Lung (tissue), 12 donors: ENCODE results near the gene ARSB. TPM values are rescaled to one million over a fixed set of nuclear protein-coding genes. Genes with fewer than 3 reads are reported as not detected.
A peak's percentile ranks its signal among the peaks of the same experiment; 100 is the strongest.

Experiments
- ATAC-seq: fragments of 200-7000 bp; cut with Tn5 transposase; one replicate; pipeline ENCODE4 v1.9.1; 2020; ENCODE audit warnings: moderate number of reproducible peaks; ENCODE audit not compliant: insufficient read depth, low FRiP score
- DNase-seq, 3 donors: peaks; one replicate each; pipeline ENCODE4 v3.0.0-alpha.2; 2013 to 2017
- H3K27ac ChIP-seq, 2 donors: one replicate each; pipeline ENCODE4 v1.5.1; 2013; ENCODE audit warnings: mild to moderate bottlenecking in 2 of 2, moderate library complexity in 2 of 2, control low read depth in 1 of 2, inconsistent platforms in 1 of 2, low read depth in 1 of 2, low read length in 1 of 2
- H3K27me3 ChIP-seq, 3 donors: one replicate each; pipeline ENCODE4 v1.5.1; 2013; ENCODE audit warnings: low read length in 2 of 3; ENCODE audit not compliant: control insufficient read depth in 3 of 3, insufficient read depth in 3 of 3
- H3K36me3 ChIP-seq, 4 donors: one replicate each; pipeline ENCODE4 v1.5.1; 2013; ENCODE audit warnings: low read length in 4 of 4, mild to moderate bottlenecking in 1 of 4, moderate library complexity in 1 of 4; ENCODE audit not compliant: control insufficient read depth in 4 of 4, insufficient read depth in 4 of 4
- H3K4me1 ChIP-seq, 5 donors: one replicate each; pipeline ENCODE4 v1.5.1; 2013; ENCODE audit warnings: low read length in 5 of 5, mild to moderate bottlenecking in 2 of 5, moderate library complexity in 1 of 5; ENCODE audit not compliant: control insufficient read depth in 5 of 5, insufficient read depth in 5 of 5
- H3K4me3 ChIP-seq: one replicate; pipeline ENCODE4 v1.5.1; 2013; ENCODE audit warnings: mild to moderate bottlenecking, control low read depth, moderate library complexity
- H3K9ac ChIP-seq, 2 donors: one replicate each; pipeline ENCODE4 v1.5.1; 2013; ENCODE audit warnings: low read length in 2 of 2, control low read depth in 1 of 2; ENCODE audit not compliant: insufficient read depth in 1 of 2
- H3K9me3 ChIP-seq, 4 donors: one replicate each; pipeline ENCODE4 v1.5.1; 2013; ENCODE audit warnings: low read length in 3 of 4, mild to moderate bottlenecking in 1 of 4, moderate library complexity in 1 of 4; ENCODE audit not compliant: control insufficient read depth in 4 of 4, insufficient read depth in 3 of 4
- WGBS, 2 donors: extraction: QIAGEN DNeasy Blood & Tissue Kit; methylation state at CpG; one replicate each; pipeline ENCODE4 v1.1.7; 2013; 5-methylcytosine and 5-hydroxymethylcytosine counted together
- polyA plus RNA-seq, 2 donors: library from polyadenylated mRNA; stranded (reverse); fragments of 200-250 nt; gene quantifications; one replicate each; pipeline ENCODE4 v1.2.1, GENCODE V29; 2013
- total RNA-seq, 2 donors: library from RNA; depleted of rRNA in 1 of 2; stranded (reverse); fragments of >200 nt in 1 of 2; gene quantifications; one replicate each; pipeline ENCODE4 v1.2.1, GENCODE V29; 2014 to 2021
- TF ChIP-seq, protein P1 (sequence below): IDR thresholded peaks from 2 replicates; pipeline ENCODE4 v1.5.1; 2012; ENCODE audit warnings: mild to moderate bottlenecking; ENCODE audit errors: control extremely low read depth, extremely low read depth
- donor health status: control.
- donor health status: control.
- donor health status: Bipolar disorder and iron deficiency.
- donor health status: healthy.
- donor health status: DM: yes; HTN: yes; CAD: no.

ARSB gene
- total and polyA plus RNA-seq, 4 donors: 3.2 to 17.3 (median 11.1) TPM

- no peaks in the 10 kb centered on the region for H3K27me3 ChIP-seq
- no peak overlapping the region for H3K4me3 ChIP-seq
- H3K9ac ChIP-seq: peak overlapping the region in 1 of 2 donors; percentile 26
- peak; percentile 29 to 67 (median 62) for DNase-seq
- 83 to 88% methylated on average over 9 of the region's 9 CpGs for WGBS, 2 donors
- ATAC-seq: no peak
- TF ChIP-seq, protein P1, sequence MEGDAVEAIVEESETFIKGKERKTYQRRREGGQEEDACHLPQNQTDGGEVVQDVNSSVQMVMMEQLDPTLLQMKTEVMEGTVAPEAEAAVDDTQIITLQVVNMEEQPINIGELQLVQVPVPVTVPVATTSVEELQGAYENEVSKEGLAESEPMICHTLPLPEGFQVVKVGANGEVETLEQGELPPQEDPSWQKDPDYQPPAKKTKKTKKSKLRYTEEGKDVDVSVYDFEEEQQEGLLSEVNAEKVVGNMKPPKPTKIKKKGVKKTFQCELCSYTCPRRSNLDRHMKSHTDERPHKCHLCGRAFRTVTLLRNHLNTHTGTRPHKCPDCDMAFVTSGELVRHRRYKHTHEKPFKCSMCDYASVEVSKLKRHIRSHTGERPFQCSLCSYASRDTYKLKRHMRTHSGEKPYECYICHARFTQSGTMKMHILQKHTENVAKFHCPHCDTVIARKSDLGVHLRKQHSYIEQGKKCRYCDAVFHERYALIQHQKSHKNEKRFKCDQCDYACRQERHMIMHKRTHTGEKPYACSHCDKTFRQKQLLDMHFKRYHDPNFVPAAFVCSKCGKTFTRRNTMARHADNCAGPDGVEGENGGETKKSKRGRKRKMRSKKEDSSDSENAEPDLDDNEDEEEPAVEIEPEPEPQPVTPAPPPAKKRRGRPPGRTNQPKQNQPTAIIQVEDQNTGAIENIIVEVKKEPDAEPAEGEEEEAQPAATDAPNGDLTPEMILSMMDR: no peak
- H3K36me3 ChIP-seq: peaks cover 0 to 2% (median 0%) of the 10 kb centered on the region in 4 donors
- no peak overlapping the region for H3K27ac ChIP-seq
- H3K4me1 ChIP-seq: peaks cover 0 to 10% (median 2%) of the 10 kb centered on the region in 5 donors
- H3K9me3 ChIP-seq: no peaks in the 10 kb centered on the region
Measured at GRCh38 chr5:78930721-78931120, 54.4 kb downstream of the ARSB start.

DNA sequence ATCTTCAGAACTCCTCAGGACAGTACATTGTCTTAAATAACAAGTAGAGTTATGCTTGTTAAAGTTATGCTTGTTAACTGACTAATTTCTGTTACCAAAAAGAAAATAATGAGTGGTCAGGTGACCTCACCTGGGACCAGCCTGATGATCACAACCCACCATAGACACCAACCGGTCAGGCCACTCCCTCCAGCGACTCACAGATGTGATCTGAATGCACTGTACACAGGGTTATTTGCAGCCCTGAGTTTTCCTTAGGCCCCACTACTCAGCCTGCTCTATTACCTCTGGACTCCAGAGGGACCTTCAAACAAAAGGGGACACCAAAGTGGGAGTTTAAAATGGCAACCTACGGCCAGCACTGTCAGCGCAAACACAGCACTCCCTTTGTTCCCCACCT is 55.3 kb downstream of the ARSB start:
- DNase-seq (no peak), ATAC-seq (no peak)
- H3K9ac ChIP-seq: no peak overlapping the region
- H3K27me3 ChIP-seq: no peaks in the 10 kb centered on the region
- WGBS, 2 donors: 85 to 97% methylated on average over 4 of the region's 4 CpGs
- H3K27ac ChIP-seq: no peak overlapping the region
- peaks cover 0 to 10% (median 2%) of the 10 kb centered on the region in 5 donors for H3K4me1 ChIP-seq
- no peaks in the 10 kb centered on the region for H3K9me3 ChIP-seq
- H3K36me3 ChIP-seq: peaks cover 0 to 2% (median 0%) of the 10 kb centered on the region in 4 donors
- TF ChIP-seq, protein P1: no peak
- no peak overlapping the region for H3K4me3 ChIP-seq

DNA sequence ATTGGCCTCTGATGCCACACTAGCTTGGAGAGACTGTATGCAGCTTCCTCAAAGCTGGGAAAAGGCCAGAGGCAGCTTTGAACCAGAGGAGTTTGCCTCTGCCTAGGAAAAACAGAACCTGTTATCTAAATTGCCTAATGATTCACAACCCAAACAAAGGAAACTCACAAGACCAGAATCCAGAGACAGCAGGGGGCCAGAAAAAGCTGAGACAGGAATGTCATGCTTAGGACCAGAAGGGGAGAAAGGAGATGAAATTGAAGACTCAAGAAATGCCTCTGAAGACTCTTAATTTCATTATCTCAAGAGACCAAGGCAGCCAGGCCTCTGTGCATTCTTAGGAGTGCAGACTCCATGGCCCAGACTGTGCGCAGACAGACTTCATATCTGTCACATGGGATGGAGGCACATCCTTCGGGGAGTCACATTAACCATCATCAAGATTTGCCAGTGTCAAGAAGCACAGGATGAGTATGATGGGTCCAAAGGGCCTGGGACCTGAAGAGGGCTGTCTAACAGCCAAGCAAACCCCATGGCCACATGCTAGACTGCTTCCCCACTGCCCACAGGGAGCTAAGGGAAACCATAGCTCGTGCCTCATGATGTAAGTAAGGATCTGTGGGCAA is 57.3 kb downstream of the ARSB start:
- Histone ChIP-seq H3K4me3 (no peak overlapping the region), H3K4me1 (peaks cover 0 to 10% (median 2%) of the 10 kb centered on the region in 5 donors), H3K27ac (no peak overlapping the region), H3K36me3 (peaks cover 0 to 6% (median 0%) of the 10 kb centered on the region in 4 donors), H3K27me3 (no peaks in the 10 kb centered on the region), H3K9me3 (no peaks in the 10 kb centered on the region), H3K9ac (no peak overlapping the region)
- TF ChIP-seq, protein P1: no peak
- WGBS, 2 donors: 92 to 97% methylated on average over 3 of the region's 3 CpGs
- no peak for DNase-seq
- ATAC-seq: no peak
